Stimulated activated CD8-positive, alpha-beta memory T cell treated with anti-CD3 and anti-CD28 coated beads, Interleukin-4, amount 100 ng/mL, for 4 hours (primary cell): Measurements from ENCODE around the gene CALCOCO2.

Experiments used
- DNase-seq, 2 donors: peaks; one replicate each; pipeline ENCODE4 v3.0.0-alpha.2; 2020; ENCODE audit warnings: low read depth in 2 of 2, low spot score in 1 of 2

The CALCOCO2 gene

GRCh38 chr17:48912476-48912875, 81.6 kb downstream of the CALCOCO2 start:
- DNase-seq, result no peak
